Fibroblast of pulmonary artery (primary cell): ENCODE results near the gene NR2F6.
A peak's percentile ranks its signal among the peaks of the same experiment; 100 is the strongest.

Experiments
- DNase-seq: peaks from one replicate; pipeline ENCODE4 v3.0.0-alpha.2; 2010; ENCODE audit warnings: low read depth
- H3K4me3 ChIP-seq: replicated peaks from 2 replicates; pipeline ENCODE4 v1.5.1; 2011; ENCODE audit warnings: low read depth, mild to moderate bottlenecking, control low read depth, low read length, moderate library complexity
- TF ChIP-seq, protein P1 (sequence below): IDR thresholded peaks from 2 replicates; pipeline ENCODE4 v1.5.1; 2011; ENCODE audit warnings: mild to moderate bottlenecking, control low read depth, low read length, inconsistent platforms; ENCODE audit errors: missing control alignments

NR2F6 gene

DNA sequence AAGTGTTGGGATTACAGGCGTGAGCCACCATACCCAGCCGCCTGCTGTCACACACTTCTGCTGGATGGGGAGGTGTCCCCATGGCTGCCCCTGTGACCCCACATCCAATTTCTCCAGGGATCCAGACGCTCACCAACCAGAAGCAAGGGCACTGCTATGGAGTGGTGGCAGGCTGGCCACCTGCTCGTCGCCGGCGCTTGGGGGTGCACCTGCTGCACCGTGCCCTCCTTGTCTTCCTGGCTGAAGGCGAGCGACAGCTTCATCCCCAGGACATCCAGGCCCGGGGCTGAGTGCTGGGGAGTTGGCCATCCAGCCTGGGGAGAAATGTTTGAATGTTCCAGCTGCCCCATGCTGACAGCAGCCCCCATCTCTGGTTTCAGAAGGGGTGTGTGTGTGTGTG, 40.5 kb upstream of the NR2F6 start:
- TF ChIP-seq, protein P1, sequence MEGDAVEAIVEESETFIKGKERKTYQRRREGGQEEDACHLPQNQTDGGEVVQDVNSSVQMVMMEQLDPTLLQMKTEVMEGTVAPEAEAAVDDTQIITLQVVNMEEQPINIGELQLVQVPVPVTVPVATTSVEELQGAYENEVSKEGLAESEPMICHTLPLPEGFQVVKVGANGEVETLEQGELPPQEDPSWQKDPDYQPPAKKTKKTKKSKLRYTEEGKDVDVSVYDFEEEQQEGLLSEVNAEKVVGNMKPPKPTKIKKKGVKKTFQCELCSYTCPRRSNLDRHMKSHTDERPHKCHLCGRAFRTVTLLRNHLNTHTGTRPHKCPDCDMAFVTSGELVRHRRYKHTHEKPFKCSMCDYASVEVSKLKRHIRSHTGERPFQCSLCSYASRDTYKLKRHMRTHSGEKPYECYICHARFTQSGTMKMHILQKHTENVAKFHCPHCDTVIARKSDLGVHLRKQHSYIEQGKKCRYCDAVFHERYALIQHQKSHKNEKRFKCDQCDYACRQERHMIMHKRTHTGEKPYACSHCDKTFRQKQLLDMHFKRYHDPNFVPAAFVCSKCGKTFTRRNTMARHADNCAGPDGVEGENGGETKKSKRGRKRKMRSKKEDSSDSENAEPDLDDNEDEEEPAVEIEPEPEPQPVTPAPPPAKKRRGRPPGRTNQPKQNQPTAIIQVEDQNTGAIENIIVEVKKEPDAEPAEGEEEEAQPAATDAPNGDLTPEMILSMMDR, result no peak
- DNase-seq, result no peak
- no peak overlapping the region for H3K4me3 ChIP-seq

DNA sequence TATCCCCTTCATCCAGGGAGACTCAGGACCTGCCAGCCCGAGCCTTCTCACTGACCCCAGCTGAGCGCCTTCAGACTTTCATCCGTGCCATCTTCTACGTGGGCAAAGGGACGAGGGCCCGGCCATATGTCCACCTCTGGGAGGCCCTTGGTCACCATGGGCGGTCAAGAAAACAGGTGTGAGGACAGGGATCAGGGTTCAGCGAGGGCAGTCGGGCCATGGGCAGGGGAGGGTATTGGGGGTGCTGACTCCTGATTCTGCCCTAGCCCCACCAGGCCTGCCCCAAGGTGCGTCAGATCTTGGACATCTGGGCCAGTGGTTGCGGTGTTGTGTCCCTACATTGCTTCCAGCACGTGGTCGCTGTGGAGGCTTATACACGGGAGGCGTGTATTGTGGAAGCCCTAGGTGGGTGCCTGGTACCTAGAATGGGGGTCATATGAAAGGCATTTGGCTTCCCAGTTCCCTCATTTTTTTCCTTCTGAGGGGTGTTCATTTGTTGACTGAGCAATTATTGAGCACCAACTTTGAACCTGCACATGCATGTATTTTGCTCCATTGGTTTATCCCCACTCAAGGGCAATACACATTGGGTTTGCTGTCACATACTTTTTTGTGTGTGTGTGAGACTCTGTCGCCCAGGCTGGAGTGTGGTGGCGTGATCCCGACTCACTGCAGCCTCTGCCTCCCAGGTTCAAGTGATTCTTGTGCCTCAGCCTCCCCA, 39.9 kb upstream of the NR2F6 start:
- H3K4me3 ChIP-seq, result no peak overlapping the region
- TF ChIP-seq, protein P1, result no peak
- no peak for DNase-seq

DNA sequence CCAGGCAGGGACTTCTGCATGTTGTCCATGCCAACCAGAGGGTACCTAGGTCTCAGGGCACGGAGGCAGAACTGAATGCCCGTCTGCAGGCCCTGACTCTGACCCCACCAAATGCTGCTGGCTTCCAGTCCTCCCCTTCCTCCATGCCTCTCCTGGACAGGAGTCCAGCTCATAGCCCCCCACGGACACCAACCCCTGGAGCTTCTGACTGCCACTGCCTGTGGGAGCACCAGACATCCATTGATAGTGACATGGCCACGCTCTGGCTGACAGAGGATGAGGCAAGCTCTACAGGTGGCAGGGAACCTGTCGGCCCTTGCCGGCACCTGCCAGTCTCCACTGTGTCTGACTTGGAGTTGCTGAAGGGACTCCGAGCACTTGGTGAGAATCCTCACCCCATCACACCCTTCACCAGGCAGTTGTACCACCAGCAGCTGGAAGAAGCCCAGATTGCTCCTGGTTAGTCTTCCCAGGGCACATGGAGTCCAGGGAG, 37.8 kb upstream of the NR2F6 start:
- no peak for DNase-seq
- TF ChIP-seq, protein P1, result no peak
- no peak overlapping the region for H3K4me3 ChIP-seq

DNA sequence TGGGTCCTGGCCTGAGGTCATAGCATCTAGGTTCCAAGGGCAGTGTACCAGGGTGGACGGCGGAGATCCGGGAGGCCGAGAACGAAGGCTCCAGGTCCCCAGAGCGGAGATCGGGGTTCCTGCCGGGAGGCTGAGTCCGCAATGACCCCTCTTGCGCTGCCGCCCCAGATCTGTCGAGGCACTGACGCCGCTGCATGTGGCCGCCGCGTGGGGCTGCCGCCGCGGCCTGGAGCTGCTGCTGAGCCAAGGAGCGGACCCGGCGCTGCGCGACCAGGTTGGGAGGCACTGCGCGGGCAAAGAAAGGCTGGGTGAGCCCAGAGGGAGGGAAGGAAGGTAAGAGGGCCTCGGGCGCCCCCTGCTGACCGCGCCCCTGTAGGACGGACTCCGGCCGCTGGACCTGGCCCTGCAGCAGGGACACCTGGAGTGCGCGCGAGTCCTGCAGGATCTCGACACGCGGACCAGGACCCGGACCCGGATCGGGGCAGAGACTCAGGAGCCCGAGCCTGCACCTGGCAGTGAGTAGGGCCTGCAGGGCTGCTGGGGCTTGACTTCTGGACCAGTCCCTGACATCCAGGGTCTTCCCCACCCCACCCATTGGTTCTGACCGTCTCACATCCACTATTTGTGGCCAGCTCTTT, 36.9 kb upstream of the NR2F6 start:
- H3K4me3 ChIP-seq, result peak overlapping the region; percentile 42
- DNase-seq, result peak; percentile 79
- TF ChIP-seq, protein P1, result peak; percentile 73

DNA sequence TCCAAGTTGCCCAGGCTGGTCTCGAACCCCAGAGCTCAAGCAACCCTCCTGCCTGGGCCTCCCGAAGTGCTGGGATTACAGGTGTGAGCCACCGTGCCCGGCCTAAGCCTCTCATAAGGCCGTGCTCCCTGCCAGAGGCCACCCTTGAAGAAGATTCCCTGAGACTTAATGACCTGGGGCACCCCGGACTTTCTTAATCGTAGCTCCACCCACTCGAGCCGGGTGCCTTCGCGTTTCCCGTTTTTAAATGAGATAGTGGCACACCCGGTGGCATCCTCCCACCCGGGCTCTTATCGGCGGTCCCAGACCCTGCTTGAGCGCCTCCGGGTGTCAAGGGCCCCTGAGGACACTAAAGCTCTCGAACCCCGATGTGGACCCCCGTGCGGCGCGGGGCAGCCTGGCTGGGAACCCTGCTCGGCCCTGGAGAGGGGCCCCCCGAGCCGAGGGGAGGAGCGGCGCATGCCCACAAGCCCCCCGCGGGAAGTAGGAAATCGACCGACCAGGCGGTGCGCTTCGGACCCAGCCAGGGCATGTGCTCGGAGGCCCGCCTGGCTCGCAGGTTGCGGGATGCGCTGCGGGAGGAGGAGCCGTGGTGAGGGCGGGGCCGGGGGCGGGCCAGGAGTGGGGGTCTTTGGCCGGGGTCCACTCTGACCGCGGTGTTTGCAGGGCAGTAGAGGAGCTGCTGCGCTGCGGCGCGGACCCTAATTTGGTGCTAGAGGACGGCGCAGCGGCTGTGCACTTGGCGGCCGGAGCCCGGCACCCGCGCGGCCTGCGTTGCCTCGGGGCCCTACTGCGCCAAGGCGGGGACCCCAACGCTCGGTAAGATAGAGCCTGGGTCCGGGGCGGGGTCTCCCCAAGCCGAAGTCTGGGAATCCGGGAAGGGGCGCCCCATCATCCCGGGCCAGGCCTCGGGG, 35.9 kb upstream of the NR2F6 start, which contains the start of gene ANKLE1:
Gene ANKLE1 (plus strand): TSS at position 511 of the 914 bp plus-strand sequence. CDS start 20 bp downstream, at position 531.
- DNase-seq, result peak; percentile 22
- H3K4me3 ChIP-seq, result peak within 1 kb of the TSS; percentile 42
- TF ChIP-seq, protein P1, result no peak

DNA sequence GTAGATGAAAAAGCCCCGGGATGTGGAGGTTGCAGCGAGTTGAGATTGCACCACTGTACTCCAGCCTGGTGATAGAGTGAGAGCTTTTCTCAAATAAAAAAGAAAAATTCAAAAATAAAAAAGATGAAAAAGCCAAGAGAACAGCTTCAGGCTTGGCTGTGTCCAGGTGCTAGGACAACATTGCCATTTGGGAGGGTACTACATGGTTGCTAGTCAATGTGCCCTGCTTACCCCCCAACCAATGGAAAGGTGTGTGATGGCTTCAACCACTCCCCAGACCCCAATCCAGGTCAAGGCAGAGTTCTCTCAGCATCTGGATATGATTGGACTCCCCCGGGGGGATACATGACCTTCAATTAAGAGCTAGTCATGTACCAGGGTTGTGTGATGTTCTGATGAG, 33.7 kb upstream of the NR2F6 start:
- no peak overlapping the region for H3K4me3 ChIP-seq
- TF ChIP-seq, protein P1, result no peak
- no peak for DNase-seq
